Measurements from ENCODE around the gene DLGAP4. TPM values are rescaled to one million over a fixed set of nuclear protein-coding genes. Genes with fewer than 3 reads are reported as not detected.

Gene DLGAP4
- total RNA-seq, 1 experiment from 2014 or later = 40.3 TPM

DNA sequence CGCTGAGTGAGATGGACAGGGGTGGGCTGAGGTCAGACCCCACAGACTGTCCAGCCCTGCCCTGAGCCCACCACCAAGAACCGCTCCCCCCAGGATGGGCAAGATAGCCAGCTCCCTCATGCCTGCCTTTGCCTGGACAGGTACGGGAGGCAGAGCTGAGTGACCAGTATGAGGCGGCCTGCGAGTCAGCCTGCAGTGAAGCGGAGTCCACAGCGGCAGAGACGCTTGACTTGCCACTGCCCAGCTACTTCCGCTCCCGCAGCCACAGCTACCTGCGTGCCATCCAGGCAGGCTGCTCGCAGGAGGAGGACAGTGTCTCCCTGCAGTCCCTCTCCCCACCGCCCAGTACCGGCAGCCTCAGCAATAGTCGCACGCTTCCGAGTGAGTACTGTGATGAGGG, 140.4 kb downstream of the DLGAP4 start:
- ChIA-PET RAD21 (ENCODE audit: low non-redundant PET in 1 of 2, low total read pairs in 2 of 2, uncharacterized antibody in 2 of 2, unreplicated experiment in 2 of 2) (no interaction called here), CTCF (interaction anchor here (1.3 kb wide), 1 partner anchor 46 kb away, joined by 3 read pairs; no protein-coding TSS in a partner anchor), POLR2A (no interaction called here)
- Histone ChIP-seq H3K9me3 (ENCODE audit: control insufficient read depth in 1 of 2, insufficient read depth in 1 of 2, low read depth in 1 of 2, low read length in 2 of 2) (peaks cover 0 to 5% of the 10 kb centered on the region in 2 experiments; a peak in 1 of 4 replicates), H3K9me2 (ENCODE audit: insufficient read depth) (no peaks in the 10 kb centered on the region), H3K36me3 (ENCODE audit: control insufficient read depth in 1 of 2, insufficient read depth in 2 of 2, low read length in 2 of 2) (no peaks in the 10 kb centered on the region), H4K20me1 (ENCODE audit: insufficient read depth) (no peaks in the 10 kb centered on the region), H3K9ac (ENCODE audit: low read length) (no peak overlapping the region), H3K4me2 (ENCODE audit: low read length) (no peak overlapping the region), H2AFZ (ENCODE audit: low read depth, low read length, poor library complexity, severe bottlenecking) (no peak overlapping the region), H3K79me2 (ENCODE audit: insufficient read depth, low read length) (no peaks in the 10 kb centered on the region), H3K4me3 (replicated peaks in 1 of 2; ENCODE audit: low read depth in 1 of 2, low read length in 2 of 2) (no peak overlapping the region), H3K27ac (ENCODE audit: low read depth, low read length) (no peak overlapping the region), H3K4me1 (ENCODE audit: control insufficient read depth in 1 of 2, insufficient read depth in 2 of 2, low read length in 2 of 2) (peaks cover 0 to 5% of the 10 kb centered on the region in 2 experiments; a peak in 1 of 4 replicates), H3K27me3 (ENCODE audit: insufficient read depth, low read length) (no peaks in the 10 kb centered on the region)
- no TSS peak for BruUV-seq (replicated peaks)
- intact Hi-C loops (cut with micrococcal nuclease) = no loop called here
- no peak for TF ChIP-seq CBX3 (IDR thresholded peaks at IDR 0.05; ENCODE audit: low read depth)
- TF ChIP-seq CEBPB (IDR thresholded peaks at IDR 0.05; ENCODE audit: low read depth) = no peak
- TF ChIP-seq SIN3A (IDR thresholded peaks at IDR 0.05; ENCODE audit: low read depth) = no peak
- TF ChIP-seq TCF7L2 (IDR thresholded peaks at IDR 0.05; ENCODE audit: borderline replicate concordance, extremely low read depth, insufficient read depth, insufficient read length) = no peak
- no peak for TF ChIP-seq ZFX (IDR thresholded peaks at IDR 0.05)
- no peak for TF ChIP-seq EZH2 (IDR thresholded peaks at IDR 0.05)
- TF ChIP-seq EZH2phosphoT487 (IDR thresholded peaks at IDR 0.05; ENCODE audit: borderline replicate concordance) = no peak
- TF ChIP-seq, protein P1, sequence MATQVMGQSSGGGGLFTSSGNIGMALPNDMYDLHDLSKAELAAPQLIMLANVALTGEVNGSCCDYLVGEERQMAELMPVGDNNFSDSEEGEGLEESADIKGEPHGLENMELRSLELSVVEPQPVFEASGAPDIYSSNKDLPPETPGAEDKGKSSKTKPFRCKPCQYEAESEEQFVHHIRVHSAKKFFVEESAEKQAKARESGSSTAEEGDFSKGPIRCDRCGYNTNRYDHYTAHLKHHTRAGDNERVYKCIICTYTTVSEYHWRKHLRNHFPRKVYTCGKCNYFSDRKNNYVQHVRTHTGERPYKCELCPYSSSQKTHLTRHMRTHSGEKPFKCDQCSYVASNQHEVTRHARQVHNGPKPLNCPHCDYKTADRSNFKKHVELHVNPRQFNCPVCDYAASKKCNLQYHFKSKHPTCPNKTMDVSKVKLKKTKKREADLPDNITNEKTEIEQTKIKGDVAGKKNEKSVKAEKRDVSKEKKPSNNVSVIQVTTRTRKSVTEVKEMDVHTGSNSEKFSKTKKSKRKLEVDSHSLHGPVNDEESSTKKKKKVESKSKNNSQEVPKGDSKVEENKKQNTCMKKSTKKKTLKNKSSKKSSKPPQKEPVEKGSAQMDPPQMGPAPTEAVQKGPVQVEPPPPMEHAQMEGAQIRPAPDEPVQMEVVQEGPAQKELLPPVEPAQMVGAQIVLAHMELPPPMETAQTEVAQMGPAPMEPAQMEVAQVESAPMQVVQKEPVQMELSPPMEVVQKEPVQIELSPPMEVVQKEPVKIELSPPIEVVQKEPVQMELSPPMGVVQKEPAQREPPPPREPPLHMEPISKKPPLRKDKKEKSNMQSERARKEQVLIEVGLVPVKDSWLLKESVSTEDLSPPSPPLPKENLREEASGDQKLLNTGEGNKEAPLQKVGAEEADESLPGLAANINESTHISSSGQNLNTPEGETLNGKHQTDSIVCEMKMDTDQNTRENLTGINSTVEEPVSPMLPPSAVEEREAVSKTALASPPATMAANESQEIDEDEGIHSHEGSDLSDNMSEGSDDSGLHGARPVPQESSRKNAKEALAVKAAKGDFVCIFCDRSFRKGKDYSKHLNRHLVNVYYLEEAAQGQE (IDR thresholded peaks at IDR 0.05; ENCODE audit: low read depth) = no peak
- no peak for TF ChIP-seq FOSL1 (IDR thresholded peaks at IDR 0.05; ENCODE audit: low read depth)
- TF ChIP-seq YY1 (IDR thresholded peaks at IDR 0.05; ENCODE audit: extremely low read depth, insufficient replicate concordance, low read depth, low read length) = no peak
- TF ChIP-seq ATF3 (IDR thresholded peaks at IDR 0.05) = no peak
- TF ChIP-seq POLR2AphosphoS5 (IDR thresholded peaks at IDR 0.05; ENCODE audit: low read depth, low read length) = no peak
- TF ChIP-seq SP1 (IDR thresholded peaks at IDR 0.05; ENCODE audit: low read depth) = no peak
- no peak for TF ChIP-seq JUND (IDR thresholded peaks at IDR 0.05)
- no peak for TF ChIP-seq POLR2A (IDR thresholded peaks at IDR 0.05; ENCODE audit: borderline replicate concordance, extremely low read depth, insufficient read depth, insufficient read length)
- TF ChIP-seq SRF (IDR thresholded peaks at IDR 0.05; ENCODE audit: low read depth) = no peak
- DNase-seq (ENCODE audit: low read depth, low spot score) (no peak), ATAC-seq (no peak)
